ENCODE data around the gene GNG7. TPM values are rescaled to one million over a fixed set of nuclear protein-coding genes. Genes with fewer than 3 reads are reported as not detected.

The GNG7 gene
- total RNA-seq, 2 donors from 2014 or later = 12.3 to 12.4 TPM

DNA sequence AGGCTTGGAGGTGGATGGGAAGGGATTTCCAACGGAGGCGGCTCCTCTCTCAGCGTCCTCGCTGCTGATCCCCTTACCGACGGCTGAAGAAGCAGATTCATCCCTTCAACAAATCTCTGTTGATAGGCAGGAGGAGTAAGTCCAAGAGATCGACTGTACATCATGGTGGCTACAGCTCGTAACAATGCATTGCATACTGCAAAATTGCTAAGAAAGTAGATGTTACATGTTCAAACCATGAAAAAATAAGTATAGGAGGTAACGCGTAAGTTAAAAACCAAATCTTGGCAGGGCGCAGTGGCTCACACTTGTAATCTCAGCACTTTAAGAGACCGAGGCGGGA, 37.8 kb upstream of the GNG7 start:
- Histone ChIP-seq H3K4me1 (ENCODE audit: control insufficient read depth, insufficient read depth, low read length) (peaks cover 3% of the 10 kb centered on the region), H3K9ac (ENCODE audit: extremely low read depth, low read length, poor library complexity, severe bottlenecking) (no peak overlapping the region), H3K9me3 (ENCODE audit: control insufficient read depth, low read length) (peaks cover 6% of the 10 kb centered on the region), H3K27me3 (ENCODE audit: control insufficient read depth, insufficient read depth, low read length, poor library complexity, severe bottlenecking) (peaks cover 40% of the 10 kb centered on the region), H3K4me3 (ENCODE audit: low read length) (no peak overlapping the region), H3K27ac (ENCODE audit: low read depth, low read length) (no peak overlapping the region), H3K36me3 (ENCODE audit: control insufficient read depth, insufficient read depth, low read length) (peaks cover 14% of the 10 kb centered on the region)
- H3K27ac Mint-ChIP-seq = no peak overlapping the region
- DNase-seq = no peak
- 48 to 49% methylated on average over 13 of the region's 13 CpGs for WGBS, 2 experiments (ENCODE audit: insufficient coverage in 1 of 2, insufficient read length in 1 of 2)
- peaks cover 4% of the 10 kb centered on the region for H3K4me1 Mint-ChIP-seq
- TF ChIP-seq, protein P1, sequence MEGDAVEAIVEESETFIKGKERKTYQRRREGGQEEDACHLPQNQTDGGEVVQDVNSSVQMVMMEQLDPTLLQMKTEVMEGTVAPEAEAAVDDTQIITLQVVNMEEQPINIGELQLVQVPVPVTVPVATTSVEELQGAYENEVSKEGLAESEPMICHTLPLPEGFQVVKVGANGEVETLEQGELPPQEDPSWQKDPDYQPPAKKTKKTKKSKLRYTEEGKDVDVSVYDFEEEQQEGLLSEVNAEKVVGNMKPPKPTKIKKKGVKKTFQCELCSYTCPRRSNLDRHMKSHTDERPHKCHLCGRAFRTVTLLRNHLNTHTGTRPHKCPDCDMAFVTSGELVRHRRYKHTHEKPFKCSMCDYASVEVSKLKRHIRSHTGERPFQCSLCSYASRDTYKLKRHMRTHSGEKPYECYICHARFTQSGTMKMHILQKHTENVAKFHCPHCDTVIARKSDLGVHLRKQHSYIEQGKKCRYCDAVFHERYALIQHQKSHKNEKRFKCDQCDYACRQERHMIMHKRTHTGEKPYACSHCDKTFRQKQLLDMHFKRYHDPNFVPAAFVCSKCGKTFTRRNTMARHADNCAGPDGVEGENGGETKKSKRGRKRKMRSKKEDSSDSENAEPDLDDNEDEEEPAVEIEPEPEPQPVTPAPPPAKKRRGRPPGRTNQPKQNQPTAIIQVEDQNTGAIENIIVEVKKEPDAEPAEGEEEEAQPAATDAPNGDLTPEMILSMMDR (conservative IDR thresholded peaks at IDR 0.05) = no peak
- H3K4me3 Mint-ChIP-seq = peak overlapping the region; percentile 79
- H3K27me3 Mint-ChIP-seq (ENCODE audit: insufficient read depth) = peaks cover 21% of the 10 kb centered on the region
- peaks cover 3% of the 10 kb centered on the region for H3K9me3 Mint-ChIP-seq
- peaks cover 25% of the 10 kb centered on the region for H3K36me3 Mint-ChIP-seq (ENCODE audit: low read depth)

DNA sequence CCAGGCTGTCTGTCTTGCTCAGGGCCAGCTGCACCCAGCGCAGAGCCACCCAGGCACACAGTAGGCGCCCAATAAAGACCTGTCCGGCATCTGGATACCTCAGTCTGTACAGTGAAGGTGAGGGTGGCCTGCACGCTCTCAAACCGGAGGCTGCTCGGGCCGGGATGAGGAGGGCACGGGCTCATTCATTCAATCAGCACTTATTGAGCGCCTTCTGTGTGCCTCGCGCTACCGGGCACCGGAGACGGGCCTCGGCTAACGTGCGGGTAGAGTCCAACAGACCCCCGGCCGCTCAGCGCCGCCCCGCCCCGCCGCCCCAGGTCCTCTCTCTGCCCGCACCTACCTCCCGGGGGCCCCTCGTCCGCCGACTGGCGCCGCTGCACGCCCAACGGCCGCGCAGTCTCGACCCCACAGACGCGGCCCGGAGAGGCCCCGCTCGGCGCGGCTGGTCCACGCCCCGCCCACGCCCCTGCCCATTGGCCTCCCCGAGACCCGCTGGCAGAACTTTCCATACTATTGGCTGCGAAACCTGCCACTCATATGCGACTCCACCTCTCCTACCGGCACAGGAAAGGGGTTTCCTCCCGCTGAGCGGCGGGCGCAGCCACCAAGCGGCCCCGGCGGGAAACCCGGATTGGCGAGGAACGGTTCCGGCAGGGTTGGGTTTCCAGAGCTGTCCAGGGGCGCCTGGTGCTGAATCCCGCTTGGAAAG, 37.3 kb upstream of the GNG7 start, which contains the start of gene SLC39A3:
Gene SLC39A3 (minus strand): TSS at position 416 of the 712 bp plus-strand sequence. CDS start 2,760 bp downstream, outside the sequence.
- no peak within 1 kb of the TSS for H3K27ac Mint-ChIP-seq
- WGBS, 2 experiments (ENCODE audit: insufficient coverage in 1 of 2, insufficient read length in 1 of 2) = 1% methylated on average over 39 to 64 of the region's 64 CpGs
- H3K36me3 ChIP-seq (ENCODE audit: control insufficient read depth, insufficient read depth, low read length) = peaks cover 14% of the 10 kb centered on the region
- H3K4me1 Mint-ChIP-seq = peaks cover 4% of the 10 kb centered on the region
- H3K4me3 Mint-ChIP-seq = peak within 1 kb of the TSS; percentile 79
- peak; percentile 100 for DNase-seq
- H3K9me3 Mint-ChIP-seq = peaks cover 3% of the 10 kb centered on the region
- H3K9ac ChIP-seq (ENCODE audit: extremely low read depth, low read length, poor library complexity, severe bottlenecking) = peak within 1 kb of the TSS; percentile 38
- peaks cover 37% of the 10 kb centered on the region for H3K27me3 ChIP-seq (ENCODE audit: control insufficient read depth, insufficient read depth, low read length, poor library complexity, severe bottlenecking)
- H3K9me3 ChIP-seq (ENCODE audit: control insufficient read depth, low read length) = peaks cover 6% of the 10 kb centered on the region
- TF ChIP-seq, protein P1 (conservative IDR thresholded peaks at IDR 0.05) = peak; percentile 22
- H3K4me1 ChIP-seq (ENCODE audit: control insufficient read depth, insufficient read depth, low read length) = peaks cover 3% of the 10 kb centered on the region
- peaks cover 21% of the 10 kb centered on the region for H3K27me3 Mint-ChIP-seq (ENCODE audit: insufficient read depth)
- peaks cover 31% of the 10 kb centered on the region for H3K36me3 Mint-ChIP-seq (ENCODE audit: low read depth)
- H3K27ac ChIP-seq (ENCODE audit: low read depth, low read length) = no peak within 1 kb of the TSS
- peak within 1 kb of the TSS; percentile 90 for H3K4me3 ChIP-seq (ENCODE audit: low read length)

DNA sequence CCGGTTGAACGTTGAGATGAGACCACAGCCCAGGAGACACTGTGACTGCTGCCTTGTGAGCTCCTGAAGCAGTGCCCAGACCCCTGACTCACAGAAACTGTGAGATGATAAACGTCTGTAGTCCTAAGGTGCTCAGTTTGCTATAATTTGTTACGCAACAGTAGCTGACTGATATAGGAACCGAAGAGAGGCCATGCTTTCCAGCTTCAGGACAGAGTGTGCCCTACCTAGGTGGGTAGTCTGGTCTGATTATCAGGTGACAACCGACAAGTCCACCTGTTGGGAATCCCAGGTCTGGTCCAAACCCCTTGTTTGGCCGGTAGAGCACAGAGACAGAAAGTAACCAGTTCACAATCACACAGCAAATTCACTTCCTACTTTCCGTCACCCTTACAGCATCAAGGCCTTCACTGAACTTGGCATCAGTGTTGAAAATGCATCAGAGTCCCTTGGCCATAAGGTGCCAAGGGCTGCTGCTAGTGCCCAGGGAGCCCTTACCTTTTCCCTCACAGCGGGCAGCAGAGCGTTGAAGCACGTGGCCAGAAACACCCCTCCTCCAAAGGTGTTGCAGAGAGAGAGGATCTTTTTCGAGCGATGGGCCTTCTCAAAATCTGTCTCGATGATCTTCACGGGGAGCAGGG, 34.2 kb upstream of the GNG7 start:
- peaks cover 41% of the 10 kb centered on the region for H3K36me3 Mint-ChIP-seq (ENCODE audit: low read depth)
- 95 to 100% methylated on average over 11 to 15 of the region's 15 CpGs for WGBS, 2 experiments (ENCODE audit: insufficient coverage in 1 of 2, insufficient read length in 1 of 2)

More for the DNA sequence above, 34.2 kb upstream of the GNG7 start:
- H3K27ac Mint-ChIP-seq = no peak overlapping the region
- H3K9me3 Mint-ChIP-seq = peaks cover 3% of the 10 kb centered on the region
- H3K4me1 Mint-ChIP-seq = peaks cover 4% of the 10 kb centered on the region
- Histone ChIP-seq H3K27me3 (ENCODE audit: control insufficient read depth, insufficient read depth, low read length, poor library complexity, severe bottlenecking) (peaks cover 9% of the 10 kb centered on the region), H3K4me3 (ENCODE audit: low read length) (no peak overlapping the region), H3K27ac (ENCODE audit: low read depth, low read length) (no peak overlapping the region), H3K4me1 (ENCODE audit: control insufficient read depth, insufficient read depth, low read length) (peaks cover 3% of the 10 kb centered on the region), H3K9me3 (ENCODE audit: control insufficient read depth, low read length) (peaks cover 6% of the 10 kb centered on the region), H3K36me3 (ENCODE audit: control insufficient read depth, insufficient read depth, low read length) (peaks cover 17% of the 10 kb centered on the region), H3K9ac (ENCODE audit: extremely low read depth, low read length, poor library complexity, severe bottlenecking) (no peak overlapping the region)
- H3K27me3 Mint-ChIP-seq (ENCODE audit: insufficient read depth) = peaks cover 4% of the 10 kb centered on the region
- H3K4me3 Mint-ChIP-seq = no peak overlapping the region
- TF ChIP-seq, protein P1 (conservative IDR thresholded peaks at IDR 0.05) = no peak
- DNase-seq = no peak
